Suprapubic skin (tissue), 4 donors: Measurements from ENCODE around the gene ARHGAP27. TPM values are rescaled to one million over a fixed set of nuclear protein-coding genes. Genes with fewer than 3 reads are reported as not detected.
A peak's percentile ranks its signal among the peaks of the same experiment; 100 is the strongest.

ENCODE experiments used
- DNase-seq, 2 donors: peaks; one replicate each; pipeline ENCODE4 v3.0.0-alpha.2; 2019; ENCODE audit warnings: low spot score in 2 of 2
- H3K27ac ChIP-seq: fragments of 200-600 bp; sonication (generic); one replicate; pipeline ENCODE4 v1.5.1; 2019
- H3K27me3 ChIP-seq: fragments of 200-600 bp; sonication (generic); one replicate; pipeline ENCODE4 v1.5.1; 2019
- H3K36me3 ChIP-seq: fragments of 200-600 bp; sonication (generic); one replicate; pipeline ENCODE4 v1.5.1; 2019
- H3K4me1 ChIP-seq: fragments of 200-600 bp; sonication (generic); one replicate; pipeline ENCODE4 v1.5.1; 2019
- H3K4me3 ChIP-seq: fragments of 200-600 bp; sonication (generic); one replicate; pipeline ENCODE4 v1.5.1; 2019; ENCODE audit warnings: mild to moderate bottlenecking
- H3K9me3 ChIP-seq: fragments of 200-600 bp; sonication (generic); one replicate; pipeline ENCODE4 v1.5.1; 2019
- EP300 ChIP-seq: sonication (generic); formaldehyde crosslinking; IDR thresholded peaks from one replicate; pipeline ENCODE4 v1.6.1; 2017; ENCODE audit warnings: antibody characterized with exemption
- POLR2A ChIP-seq, 2 donors: fragments of 450-650 bp; IDR thresholded peaks; one replicate each; pipeline ENCODE4 v1.6.1; 2017; ENCODE audit warnings: antibody characterized with exemption in 2 of 2, mild to moderate bottlenecking in 2 of 2, moderate library complexity in 2 of 2
- POLR2AphosphoS5 ChIP-seq, 3 donors: sonication (generic); formaldehyde crosslinking; IDR thresholded peaks; one replicate each; pipeline ENCODE4 v1.6.1; 2017; ENCODE audit warnings: antibody characterized with exemption in 3 of 3
- WGBS: methylation state at CpG from one replicate; pipeline ENCODE4 v1.1.5; 2018; 5-methylcytosine and 5-hydroxymethylcytosine counted together
- total RNA-seq, 4 donors: library from RNA; depleted of rRNA; stranded (reverse); fragments of >200 nt; gene quantifications; one replicate each; pipeline ENCODE4 v1.1.0, GENCODE V29; 2016
- TF ChIP-seq, protein P1 (sequence below), 2 donors: fragments of 200-600 bp in 1 of 2; fragments of 450-650 bp in 1 of 2; sonication (generic) in 1 of 2; IDR thresholded peaks; one replicate each; pipeline ENCODE4 v1.5.1; 2016 to 2019; ENCODE audit warnings: antibody characterized with exemption in 2 of 2, mild to moderate bottlenecking in 1 of 2, moderate library complexity in 1 of 2

The ARHGAP27 gene
- total RNA-seq, 4 donors from 2014 or later: 54.4 to 93.6 (median 71.3) TPM

GRCh38 chr17:45438931-45439610 is 6.4 kb upstream of the ARHGAP27 start:
- H3K9me3 ChIP-seq: no peaks in the 10 kb centered on the region
- 65% methylated on average over 8 of the region's 11 CpGs for WGBS
- H3K27ac ChIP-seq: peak overlapping the region; percentile 64
- no peak for TF ChIP-seq EP300
- TF ChIP-seq POLR2A (IDR thresholded peaks at IDR 0.05): no peak
- TF ChIP-seq, protein P1, sequence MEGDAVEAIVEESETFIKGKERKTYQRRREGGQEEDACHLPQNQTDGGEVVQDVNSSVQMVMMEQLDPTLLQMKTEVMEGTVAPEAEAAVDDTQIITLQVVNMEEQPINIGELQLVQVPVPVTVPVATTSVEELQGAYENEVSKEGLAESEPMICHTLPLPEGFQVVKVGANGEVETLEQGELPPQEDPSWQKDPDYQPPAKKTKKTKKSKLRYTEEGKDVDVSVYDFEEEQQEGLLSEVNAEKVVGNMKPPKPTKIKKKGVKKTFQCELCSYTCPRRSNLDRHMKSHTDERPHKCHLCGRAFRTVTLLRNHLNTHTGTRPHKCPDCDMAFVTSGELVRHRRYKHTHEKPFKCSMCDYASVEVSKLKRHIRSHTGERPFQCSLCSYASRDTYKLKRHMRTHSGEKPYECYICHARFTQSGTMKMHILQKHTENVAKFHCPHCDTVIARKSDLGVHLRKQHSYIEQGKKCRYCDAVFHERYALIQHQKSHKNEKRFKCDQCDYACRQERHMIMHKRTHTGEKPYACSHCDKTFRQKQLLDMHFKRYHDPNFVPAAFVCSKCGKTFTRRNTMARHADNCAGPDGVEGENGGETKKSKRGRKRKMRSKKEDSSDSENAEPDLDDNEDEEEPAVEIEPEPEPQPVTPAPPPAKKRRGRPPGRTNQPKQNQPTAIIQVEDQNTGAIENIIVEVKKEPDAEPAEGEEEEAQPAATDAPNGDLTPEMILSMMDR (IDR thresholded peaks at IDR 0.05): no peak
- TF ChIP-seq POLR2AphosphoS5 (IDR thresholded peaks at IDR 0.05): peak in 1 of 3 donors; percentile 6
- no peak overlapping the region for H3K4me3 ChIP-seq
- H3K4me1 ChIP-seq: peaks cover 24% of the 10 kb centered on the region
- H3K27me3 ChIP-seq: no peaks in the 10 kb centered on the region
- peaks cover 53% of the 10 kb centered on the region for H3K36me3 ChIP-seq
- DNase-seq: peak in 1 of 2 donors; percentile 66

DNA sequence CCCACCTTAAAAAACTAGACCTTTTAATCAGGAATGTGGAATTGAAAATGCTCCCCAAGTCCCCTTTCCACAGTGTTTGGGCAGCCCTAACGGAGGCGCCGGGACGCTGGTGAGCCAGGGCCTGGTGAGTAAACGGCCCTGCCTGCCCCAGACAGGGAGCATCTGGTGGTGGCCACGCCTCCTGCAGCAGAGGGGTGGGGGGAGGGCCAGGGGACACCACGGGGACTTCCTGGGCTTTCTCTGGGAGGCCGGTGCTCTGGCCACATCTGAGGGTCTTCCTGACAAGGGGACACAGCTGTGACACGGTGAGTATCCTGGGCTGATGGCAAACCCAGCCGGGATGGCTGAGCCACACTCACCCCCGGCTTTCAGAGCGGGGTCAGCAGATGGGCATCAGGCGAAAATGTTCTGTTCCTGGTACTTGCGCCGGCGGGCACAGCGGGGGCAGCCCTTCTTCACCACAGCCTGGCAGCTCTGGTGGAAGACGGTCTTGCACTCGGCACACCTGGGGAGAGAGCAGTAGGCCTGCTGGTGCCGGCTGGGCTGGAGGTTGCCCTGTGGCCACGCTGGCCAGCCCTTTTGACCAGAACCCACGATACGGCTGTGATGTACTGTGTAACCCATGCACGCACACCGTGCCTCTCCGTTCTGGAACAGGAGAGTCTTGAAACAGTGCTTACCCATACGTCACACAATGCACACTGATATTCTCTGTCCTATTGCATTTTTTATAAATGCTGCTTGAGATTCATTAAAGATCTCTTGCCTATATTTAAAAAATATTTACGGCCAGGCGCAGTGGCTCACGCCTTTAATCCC is 5.0 kb upstream of the ARHGAP27 start:
- TF ChIP-seq POLR2A (IDR thresholded peaks at IDR 0.05) (no peak), EP300 (no peak), POLR2AphosphoS5 (IDR thresholded peaks at IDR 0.05) (no peak)
- TF ChIP-seq, protein P1 (IDR thresholded peaks at IDR 0.05): no peak
- Histone ChIP-seq H3K9me3 (no peaks in the 10 kb centered on the region), H3K4me1 (peaks cover 35% of the 10 kb centered on the region), H3K36me3 (peaks cover 49% of the 10 kb centered on the region), H3K27ac (no peak overlapping the region), H3K27me3 (no peaks in the 10 kb centered on the region), H3K4me3 (no peak overlapping the region)
- DNase-seq: peak in 1 of 2 donors; percentile 53
- WGBS: 93% methylated on average over 17 of the region's 30 CpGs

DNA sequence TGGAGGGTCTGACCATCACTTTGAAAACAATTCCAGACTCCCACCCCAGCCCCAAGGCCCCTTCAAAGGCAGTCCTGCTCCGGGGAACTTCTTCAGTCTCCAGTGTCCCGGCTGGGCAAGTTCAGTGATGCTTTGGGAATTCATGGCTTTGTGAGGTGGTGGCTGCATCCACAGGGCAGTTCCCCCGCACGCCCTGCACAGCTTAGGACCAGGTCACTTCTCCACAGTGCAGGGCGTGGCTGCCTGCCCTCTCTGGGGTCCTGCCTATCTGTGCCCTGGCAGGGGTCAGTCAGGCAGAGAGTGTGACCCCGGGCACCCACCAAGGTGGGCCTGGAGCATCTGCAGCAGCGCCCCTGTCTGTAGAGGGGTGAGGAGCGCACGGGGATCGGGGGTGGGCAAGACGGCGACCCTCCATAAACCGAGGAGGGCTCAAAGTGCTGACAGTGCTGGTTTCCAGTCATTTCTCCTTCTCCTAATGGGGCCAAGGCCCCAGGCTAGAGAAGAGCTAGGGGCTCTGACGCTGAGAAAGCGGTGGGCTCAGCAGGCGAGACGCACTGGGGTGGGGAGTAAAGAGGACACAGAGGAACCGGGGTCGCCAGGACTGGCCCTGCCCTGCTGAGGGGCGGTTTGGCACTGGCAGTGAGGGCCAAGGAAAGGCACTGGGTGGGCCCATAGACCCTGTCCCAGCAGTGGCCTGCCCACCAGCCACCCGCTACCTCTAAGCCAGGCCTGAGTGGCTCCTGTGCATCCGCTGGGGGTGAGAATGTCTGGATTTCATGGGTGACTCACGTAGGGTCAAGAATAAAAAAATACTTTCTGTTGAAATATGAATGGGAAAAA is 4.2 kb upstream of the ARHGAP27 start:
- no peak for TF ChIP-seq EP300
- no peak for TF ChIP-seq POLR2A (IDR thresholded peaks at IDR 0.05)
- TF ChIP-seq, protein P1 (IDR thresholded peaks at IDR 0.05): no peak
- TF ChIP-seq POLR2AphosphoS5 (IDR thresholded peaks at IDR 0.05): no peak
- H3K27me3 ChIP-seq: no peaks in the 10 kb centered on the region
- peak in 1 of 2 donors; percentile 50 for DNase-seq
- H3K27ac ChIP-seq: no peak overlapping the region
- WGBS: 94% methylated on average over 11 of the region's 23 CpGs
- H3K36me3 ChIP-seq: peaks cover 46% of the 10 kb centered on the region
- no peak overlapping the region for H3K4me3 ChIP-seq
- peaks cover 43% of the 10 kb centered on the region for H3K4me1 ChIP-seq
- no peaks in the 10 kb centered on the region for H3K9me3 ChIP-seq

- DNase-seq: no peak
- Histone ChIP-seq H3K36me3 (peaks cover 40% of the 10 kb centered on the region), H3K27ac (no peak overlapping the region), H3K4me3 (no peak overlapping the region), H3K9me3 (no peaks in the 10 kb centered on the region), H3K4me1 (peaks cover 50% of the 10 kb centered on the region), H3K27me3 (no peaks in the 10 kb centered on the region)
- TF ChIP-seq POLR2A (IDR thresholded peaks at IDR 0.05) (no peak), POLR2AphosphoS5 (IDR thresholded peaks at IDR 0.05) (no peak), EP300 (no peak)
- TF ChIP-seq, protein P1 (IDR thresholded peaks at IDR 0.05): no peak
- 73% methylated on average over 5 of the region's 10 CpGs for WGBS
Observed at GRCh38 chr17:45436161-45436560, 3.5 kb upstream of the ARHGAP27 start.
